Astrocyte (in vitro differentiated cells and primary cell): Measurements from ENCODE around the gene FRMPD3. TPM values are rescaled to one million over a fixed set of nuclear protein-coding genes. Genes with fewer than 3 reads are reported as not detected.

Source experiments
- DNase-seq: peaks from one replicate; pipeline ENCODE4 v3.0.0-alpha.2; 2010; ENCODE audit warnings: low read depth
- FAIRE-seq: peaks from 2 replicates; lab custom pipeline; 2011; peaks lifted over from hg19 to GRCh38; lab: Jason Lieb, UNC
- H2AFZ ChIP-seq: 2 replicates; pipeline ENCODE4 v1.6.0; 2012; ENCODE audit warnings: low read depth, low read length, inconsistent platforms
- H3K27ac ChIP-seq: 2 replicates; pipeline ENCODE4 v1.5.1; 2011; ENCODE audit warnings: low read depth, low read length, inconsistent platforms
- H3K27me3 ChIP-seq: 2 replicates; pipeline ENCODE4 v1.6.0; 2011; ENCODE audit warnings: low read length, inconsistent platforms; ENCODE audit not compliant: insufficient read depth
- H3K36me3 ChIP-seq: 2 replicates; pipeline ENCODE4 v1.5.1; 2011; ENCODE audit warnings: low read length, inconsistent platforms; ENCODE audit not compliant: insufficient read depth
- H3K4me1 ChIP-seq: 2 replicates; pipeline ENCODE4 v1.5.1; 2011; ENCODE audit warnings: low read length, inconsistent platforms; ENCODE audit not compliant: insufficient read depth
- H3K4me2 ChIP-seq: 2 replicates; pipeline ENCODE4 v1.6.0; 2012; ENCODE audit warnings: low read length, inconsistent platforms
- H3K4me3 ChIP-seq: 2 replicates; pipeline ENCODE4 v1.5.1; 2011; ENCODE audit warnings: low read depth, mild to moderate bottlenecking, low read length, inconsistent platforms; ENCODE audit not compliant: insufficient read depth
- H3K79me2 ChIP-seq: 2 replicates; pipeline ENCODE4 v1.6.0; 2012; ENCODE audit warnings: mild to moderate bottlenecking, low read length, inconsistent platforms; ENCODE audit not compliant: insufficient read depth
- H3K9ac ChIP-seq: 2 replicates; pipeline ENCODE4 v1.6.0; 2012; ENCODE audit warnings: mild to moderate bottlenecking, low read length, inconsistent platforms
- H3K9me3 ChIP-seq: 2 replicates; pipeline ENCODE4 v1.5.1; 2012; ENCODE audit warnings: low read depth, mild to moderate bottlenecking, low read length, inconsistent platforms; ENCODE audit not compliant: insufficient read depth
- H4K20me1 ChIP-seq: 2 replicates; pipeline ENCODE4 v1.6.0; 2012; ENCODE audit warnings: low read length, inconsistent platforms; ENCODE audit not compliant: insufficient read depth
- H3K27ac Mint-ChIP-seq: one replicate; pipeline ENCODE4 v1.8.0; 2021; ENCODE audit warnings: mild to moderate bottlenecking, mixed read lengths; ENCODE audit not compliant: unreplicated experiment
- H3K27me3 Mint-ChIP-seq: one replicate; pipeline ENCODE4 v1.8.0; 2021; ENCODE audit warnings: low read depth, mixed read lengths; ENCODE audit not compliant: unreplicated experiment
- H3K36me3 Mint-ChIP-seq: one replicate; pipeline ENCODE4 v1.8.0; 2021; ENCODE audit warnings: low read depth, mixed read lengths; ENCODE audit not compliant: unreplicated experiment
- H3K4me1 Mint-ChIP-seq: one replicate; pipeline ENCODE4 v1.8.0; 2021; ENCODE audit warnings: low read depth, mixed read lengths; ENCODE audit not compliant: unreplicated experiment
- H3K4me3 Mint-ChIP-seq: one replicate; pipeline ENCODE4 v1.8.0; 2021; ENCODE audit warnings: mild to moderate bottlenecking, moderate library complexity, mixed read lengths; ENCODE audit not compliant: unreplicated experiment
- H3K9me3 Mint-ChIP-seq: one replicate; pipeline ENCODE4 v1.8.0; 2021; ENCODE audit warnings: mild to moderate bottlenecking, mixed read lengths; ENCODE audit not compliant: unreplicated experiment
- CTCF ChIP-seq: IDR thresholded peaks from 2 replicates; pipeline ENCODE4 v1.5.1; 2011; ENCODE audit warnings: low read depth, mild to moderate bottlenecking, inconsistent platforms, low read length, moderate library complexity; ENCODE audit not compliant: insufficient read depth
- EZH2 ChIP-seq: IDR thresholded peaks from 2 replicates; pipeline ENCODE4 v1.6.1; 2012; ENCODE audit warnings: mild to moderate bottlenecking, low read length, inconsistent platforms; ENCODE audit not compliant: insufficient read depth
- total RNA-seq: library from RNA; stranded (reverse); gene quantifications from 2 replicates; pipeline ENCODE4 v1.2.1, GENCODE V29; 2021

The FRMPD3 gene
- total RNA-seq, 1 donor from 2014 or later = 2.3 TPM

- Mint-ChIP-seq H3K4me3 (no peak overlapping the region), H3K27me3 (no peaks in the 10 kb centered on the region), H3K9me3 (no peaks in the 10 kb centered on the region), H3K4me1 (peaks cover 5% of the 10 kb centered on the region), H3K27ac (no peak overlapping the region), H3K36me3 (no peaks in the 10 kb centered on the region)
- Histone ChIP-seq H3K36me3 (no peaks in the 10 kb centered on the region), H3K4me2 (no peak overlapping the region), H3K4me3 (no peak overlapping the region), H3K27ac (no peak overlapping the region), H2AFZ (no peak overlapping the region), H3K9ac (no peak overlapping the region), H3K4me1 (no peaks in the 10 kb centered on the region), H4K20me1 (no peaks in the 10 kb centered on the region), H3K79me2 (no peaks in the 10 kb centered on the region), H3K27me3 (no peaks in the 10 kb centered on the region), H3K9me3 (no peaks in the 10 kb centered on the region)
- TF ChIP-seq CTCF (no peak), EZH2 (no peak)
- DNase-seq = no peak
- peak; percentile 81 for FAIRE-seq
Observed at GRCh38 chrX:107480272-107480671, 30.8 kb downstream of the FRMPD3 start.

GRCh38 chrX:107482046-107482445 is 32.6 kb downstream of the FRMPD3 start:
- FAIRE-seq = no peak

More at GRCh38 chrX:107482046-107482445, 32.6 kb downstream of the FRMPD3 start:
- H4K20me1 ChIP-seq = no peaks in the 10 kb centered on the region
- Mint-ChIP-seq H3K36me3 (no peaks in the 10 kb centered on the region), H3K4me3 (no peak overlapping the region), H3K27me3 (no peaks in the 10 kb centered on the region), H3K27ac (no peak overlapping the region), H3K4me1 (peaks cover 5% of the 10 kb centered on the region), H3K9me3 (no peaks in the 10 kb centered on the region)
- H3K79me2 ChIP-seq = no peaks in the 10 kb centered on the region
- no peak overlapping the region for H3K27ac ChIP-seq
- no peaks in the 10 kb centered on the region for H3K9me3 ChIP-seq
- H3K4me2 ChIP-seq = no peak overlapping the region
- no peaks in the 10 kb centered on the region for H3K4me1 ChIP-seq
- no peaks in the 10 kb centered on the region for H3K36me3 ChIP-seq
- H3K4me3 ChIP-seq = no peak overlapping the region
- TF ChIP-seq EZH2 (no peak), CTCF (no peak)
- no peak for DNase-seq
- H3K9ac ChIP-seq = no peak overlapping the region
- H2AFZ ChIP-seq = no peak overlapping the region
- no peaks in the 10 kb centered on the region for H3K27me3 ChIP-seq
